ENCODE results near the gene PRXL2B.
A peak's percentile ranks its signal among the peaks of the same experiment; 100 is the strongest.

The PRXL2B gene, protein sequence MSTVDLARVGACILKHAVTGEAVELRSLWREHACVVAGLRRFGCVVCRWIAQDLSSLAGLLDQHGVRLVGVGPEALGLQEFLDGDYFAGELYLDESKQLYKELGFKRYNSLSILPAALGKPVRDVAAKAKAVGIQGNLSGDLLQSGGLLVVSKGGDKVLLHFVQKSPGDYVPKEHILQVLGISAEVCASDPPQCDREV

DNA sequence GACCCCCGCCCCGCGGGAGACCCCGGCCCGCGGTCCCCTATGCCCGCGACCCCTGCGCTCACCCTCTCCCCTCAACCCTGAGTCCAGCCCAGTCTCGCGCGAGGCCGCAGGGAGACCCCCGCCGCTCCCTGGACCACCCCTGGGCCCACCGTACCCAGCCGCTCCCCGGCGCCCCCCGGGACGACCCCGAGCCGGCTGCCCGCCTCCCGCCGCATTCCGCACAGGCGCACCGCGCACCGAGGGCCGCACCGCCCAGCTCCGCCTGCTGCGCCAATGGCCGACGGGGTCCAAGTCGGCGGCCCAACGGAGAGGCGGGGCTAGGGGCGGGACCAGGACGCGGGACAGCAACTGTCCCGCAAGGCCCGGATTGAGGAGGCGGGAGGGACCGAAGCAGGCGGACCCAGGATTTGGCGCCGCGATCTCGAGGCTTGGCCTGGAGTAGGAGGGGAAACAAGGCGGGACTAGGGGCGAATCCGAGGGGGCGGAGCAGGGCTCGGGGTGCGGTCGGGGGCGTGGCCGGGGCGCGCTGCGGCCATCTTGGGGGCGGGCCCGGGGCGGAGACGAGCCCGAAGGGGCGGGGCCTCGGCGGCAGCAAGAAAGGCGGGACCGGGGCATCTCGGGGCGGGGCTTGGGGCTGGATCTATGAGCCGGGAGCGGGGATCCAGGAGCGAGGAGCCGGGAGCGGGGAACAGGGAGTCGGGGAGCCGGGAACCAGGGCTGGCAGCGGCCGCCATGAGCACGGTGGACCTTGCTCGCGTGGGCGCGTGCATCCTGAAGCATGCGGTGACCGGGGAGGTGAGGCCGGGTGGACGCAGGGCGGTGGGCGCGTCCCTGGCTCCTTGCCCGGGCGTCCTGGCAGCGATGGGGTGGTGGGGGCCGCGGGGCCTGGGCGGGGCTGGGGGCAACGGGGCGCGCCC lies at the start of gene PRXL2B:
PRXL2B (plus strand) TSS at position 624 of the 917 bp plus-strand sequence; CDS start at position 733, 109 bp downstream.
- H3K4me3 Mint-ChIP-seq: peak within 1 kb of the TSS; percentile 88 to 93 (median 92)

GRCh38 chr1:2537784-2538115 lies 48.8 kb upstream of the PRXL2B start:
- Mint-ChIP-seq H3K4me3 (no peak overlapping the region), H3K36me3 (ENCODE audit: low read depth) (no peaks in the 10 kb centered on the region), H3K4me1 (peaks cover 24% of the 10 kb centered on the region), H3K9me3 (no peaks in the 10 kb centered on the region), H3K27me3 (ENCODE audit: low read depth) (peaks cover 35% of the 10 kb centered on the region), H3K27ac (no peak overlapping the region)
- no peak for TF ChIP-seq CTCF (IDR thresholded peaks at IDR 0.05; ENCODE audit: unreplicated experiment in 3 of 3)

More for the DNA sequence above, at the start of gene PRXL2B:
- TF ChIP-seq CTCF (IDR thresholded peaks at IDR 0.05; ENCODE audit: unreplicated experiment in 3 of 3): no peak
- peak within 1 kb of the TSS; percentile 86 to 96 (median 94) for H3K27ac Mint-ChIP-seq
- H3K36me3 Mint-ChIP-seq (ENCODE audit: low read depth): peaks cover 4% of the 10 kb centered on the region
- peaks cover 16% of the 10 kb centered on the region for H3K4me1 Mint-ChIP-seq
- peaks cover 5% of the 10 kb centered on the region for H3K27me3 Mint-ChIP-seq (ENCODE audit: low read depth)
- no peaks in the 10 kb centered on the region for H3K9me3 Mint-ChIP-seq

- H3K36me3 Mint-ChIP-seq (ENCODE audit: low read depth): no peaks in the 10 kb centered on the region
Observed at GRCh38 chr1:2538376-2538775, 48.2 kb upstream of the PRXL2B start.

DNA sequence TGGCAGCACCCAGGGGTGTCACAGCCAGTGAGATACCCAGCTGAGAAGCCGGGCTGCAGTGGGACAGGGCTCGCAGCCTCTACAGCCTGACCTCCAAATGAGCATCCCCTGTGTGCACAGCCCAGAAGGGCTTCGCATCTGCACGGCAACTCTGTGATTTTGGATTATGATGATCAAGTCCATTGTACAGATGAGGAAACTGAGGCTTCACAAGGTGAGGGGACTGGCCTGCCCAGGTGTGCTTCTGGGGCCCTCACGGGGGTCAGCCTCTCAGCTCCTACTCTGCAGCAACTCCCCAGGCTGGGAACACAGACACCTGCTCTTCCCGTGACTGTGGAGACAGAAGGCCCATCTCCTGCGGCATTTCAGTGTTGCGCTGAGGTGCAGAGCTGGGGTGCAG lies 47.7 kb upstream of the PRXL2B start:
- TF ChIP-seq CTCF (IDR thresholded peaks at IDR 0.05; ENCODE audit: unreplicated experiment in 3 of 3): no peak
- no peaks in the 10 kb centered on the region for H3K36me3 Mint-ChIP-seq (ENCODE audit: low read depth)
- peaks cover 23% of the 10 kb centered on the region for H3K27me3 Mint-ChIP-seq (ENCODE audit: low read depth)
- H3K4me1 Mint-ChIP-seq: peaks cover 18% of the 10 kb centered on the region
- no peak overlapping the region for H3K4me3 Mint-ChIP-seq
- no peaks in the 10 kb centered on the region for H3K9me3 Mint-ChIP-seq
- no peak overlapping the region for H3K27ac Mint-ChIP-seq

More at GRCh38 chr1:2538376-2538775, 48.2 kb upstream of the PRXL2B start:
- Mint-ChIP-seq H3K4me1 (peaks cover 21% of the 10 kb centered on the region), H3K4me3 (peak overlapping the region in 1 of 3 experiments; percentile 14), H3K27ac (peak overlapping the region in 1 of 3 experiments; percentile 22), H3K9me3 (no peaks in the 10 kb centered on the region), H3K27me3 (ENCODE audit: low read depth) (peaks cover 28% of the 10 kb centered on the region)
- no peak for TF ChIP-seq CTCF (IDR thresholded peaks at IDR 0.05; ENCODE audit: unreplicated experiment in 3 of 3)

- Mint-ChIP-seq H3K27me3 (ENCODE audit: low read depth) (peaks cover 20% of the 10 kb centered on the region), H3K9me3 (no peaks in the 10 kb centered on the region), H3K4me1 (peaks cover 14% of the 10 kb centered on the region), H3K27ac (no peak overlapping the region), H3K4me3 (no peak overlapping the region), H3K36me3 (ENCODE audit: low read depth) (no peaks in the 10 kb centered on the region)
- peak in 2 of 3 experiments; percentile 8 to 36 for TF ChIP-seq CTCF (IDR thresholded peaks at IDR 0.05; ENCODE audit: unreplicated experiment in 3 of 3)
Observed at GRCh38 chr1:2539312-2539907, 47.2 kb upstream of the PRXL2B start.

Data from nephron (organoid).